Measurements from ENCODE around the gene SCN5A. TPM values are rescaled to one million over a fixed set of nuclear protein-coding genes. Genes with fewer than 3 reads are reported as not detected.

The SCN5A gene
- total RNA-seq, 4 donors from 2014 or later, result 0.50 to 1.7 (median 0.81) TPM; not detected in 1

- ATAC-seq, result no peak
- Histone ChIP-seq H3K4me1 (no peaks in the 10 kb centered on the region), H3K27ac (no peak overlapping the region), H3K4me3 (no peak overlapping the region), H3K27me3 (peaks cover 53% of the 10 kb centered on the region), H3K36me3 (no peaks in the 10 kb centered on the region), H3K9me3 (no peaks in the 10 kb centered on the region)
- 80% methylated on average over 1 of the region's 2 CpGs; no CpG with 5 or more reads in 1 of the 2 donors for WGBS, 2 donors (ENCODE audit: low coverage in 1 of 2)
- no peak for TF ChIP-seq CTCF (IDR thresholded peaks at IDR 0.05)
- no peak for TF ChIP-seq POLR2AphosphoS5 (IDR thresholded peaks at IDR 0.05)
- no peak for TF ChIP-seq POLR2A (IDR thresholded peaks at IDR 0.05)
- no peak for TF ChIP-seq EP300 (IDR thresholded peaks at IDR 0.05)
Observed at GRCh38 chr3:38638354-38638753, 11.1 kb downstream of the SCN5A start.

GRCh38 chr3:38637906-38638305, 11.6 kb downstream of the SCN5A start:
- H3K4me1 ChIP-seq, result no peaks in the 10 kb centered on the region
- no peak overlapping the region for H3K4me3 ChIP-seq
- ATAC-seq, result no peak
- whole genome bisulfite sequencing, 2 donors (ENCODE audit: low coverage in 1 of 2), result 37 to 56% methylated on average over 4 of the region's 5 CpGs
- H3K36me3 ChIP-seq, result no peaks in the 10 kb centered on the region
- no peaks in the 10 kb centered on the region for H3K9me3 ChIP-seq
- H3K27ac ChIP-seq, result no peak overlapping the region
- peaks cover 48% of the 10 kb centered on the region for H3K27me3 ChIP-seq
- TF ChIP-seq CTCF (IDR thresholded peaks at IDR 0.05), result no peak

- Histone ChIP-seq H3K27ac (no peak overlapping the region), H3K4me1 (no peaks in the 10 kb centered on the region), H3K9me3 (no peaks in the 10 kb centered on the region), H3K4me3 (no peak overlapping the region), H3K27me3 (peaks cover 46% of the 10 kb centered on the region), H3K36me3 (no peaks in the 10 kb centered on the region)
- ATAC-seq, result no peak
- TF ChIP-seq EP300 (IDR thresholded peaks at IDR 0.05) (no peak), POLR2AphosphoS5 (IDR thresholded peaks at IDR 0.05) (no peak), CTCF (IDR thresholded peaks at IDR 0.05) (no peak), POLR2A (IDR thresholded peaks at IDR 0.05) (no peak)
- 80 to 90% methylated on average over 1 to 2 of the region's 6 CpGs for WGBS, 2 donors (ENCODE audit: low coverage in 1 of 2)
Observed at GRCh38 chr3:38636881-38637280, 12.6 kb downstream of the SCN5A start.

- no peak for ATAC-seq
- no peaks in the 10 kb centered on the region for H3K9me3 ChIP-seq
- no peaks in the 10 kb centered on the region for H3K4me1 ChIP-seq
- H3K27ac ChIP-seq, result no peak overlapping the region
- H3K36me3 ChIP-seq, result no peaks in the 10 kb centered on the region
- WGBS, 2 donors (ENCODE audit: low coverage in 1 of 2), result no CpG with 5 or more reads among the region's 7 CpGs
- no peak overlapping the region for H3K4me3 ChIP-seq
- TF ChIP-seq CTCF (IDR thresholded peaks at IDR 0.05) (no peak), EP300 (IDR thresholded peaks at IDR 0.05) (no peak), POLR2A (IDR thresholded peaks at IDR 0.05) (no peak), POLR2AphosphoS5 (IDR thresholded peaks at IDR 0.05) (no peak)
- H3K27me3 ChIP-seq, result peaks cover 45% of the 10 kb centered on the region
Observed at GRCh38 chr3:38636464-38636863, 13.0 kb downstream of the SCN5A start.

- H3K27me3 ChIP-seq, result peaks cover 32% of the 10 kb centered on the region
- H3K4me3 ChIP-seq, result no peak overlapping the region
- no peaks in the 10 kb centered on the region for H3K36me3 ChIP-seq
- 70 to 71% methylated on average over 1 to 2 of the region's 11 CpGs for WGBS, 2 donors (ENCODE audit: low coverage in 1 of 2)
- no peak for TF ChIP-seq EP300 (IDR thresholded peaks at IDR 0.05)
- no peak for TF ChIP-seq CTCF (IDR thresholded peaks at IDR 0.05)
- no peak for TF ChIP-seq POLR2AphosphoS5 (IDR thresholded peaks at IDR 0.05)
- no peak for TF ChIP-seq POLR2A (IDR thresholded peaks at IDR 0.05)
- H3K4me1 ChIP-seq, result no peaks in the 10 kb centered on the region
- no peaks in the 10 kb centered on the region for H3K9me3 ChIP-seq
- ATAC-seq, result no peak
- no peak overlapping the region for H3K27ac ChIP-seq
Observed at GRCh38 chr3:38634111-38634510, 15.4 kb downstream of the SCN5A start.
